ENCODE data around the gene CREB5. TPM values are rescaled to one million over a fixed set of nuclear protein-coding genes. Genes with fewer than 3 reads are reported as not detected.

CREB5 gene
- total and polyA plus RNA-seq, 11 donors, result 7.6 to 38.7 (median 15.2) TPM

- Histone ChIP-seq H3K36me3 (no peaks in the 10 kb centered on the region), H3K27me3 (no peaks in the 10 kb centered on the region), H3K4me3 (no peak overlapping the region), H3K4me1 (peaks cover 0 to 49% (median 25%) of the 10 kb centered on the region in 12 donors), H3K9me3 (no peaks in the 10 kb centered on the region), H3K27ac (no peak overlapping the region)
- TF ChIP-seq POLR2A (IDR thresholded peaks at IDR 0.05), result no peak
- TF ChIP-seq CTCF (IDR thresholded peaks at IDR 0.05), result no peak
- peak in 1 of 4 donors; percentile 33 for ATAC-seq
- DNase-seq, result no peak
- intact Hi-C loops (cut with DNase I), result no loop called here
- WGBS, 4 donors, result 35 to 56% (median 41%) methylated on average over 1 of the region's 1 CpG
Observed at GRCh38 chr7:28706584-28706983, 294.3 kb downstream of the CREB5 start.

GRCh38 chr7:28707291-28707690 is 295.0 kb downstream of the CREB5 start:
- no peak overlapping the region for H3K4me3 ChIP-seq
- 60 to 70% (median 63%) methylated on average over 6 of the region's 6 CpGs for WGBS, 4 donors
- H3K4me1 ChIP-seq, result peaks cover 0 to 42% (median 18%) of the 10 kb centered on the region in 12 donors
- H3K27me3 ChIP-seq, result no peaks in the 10 kb centered on the region
- no peak overlapping the region for H3K27ac ChIP-seq
- intact Hi-C loops (cut with DNase I), result no loop called here
- no peaks in the 10 kb centered on the region for H3K9me3 ChIP-seq
- H3K36me3 ChIP-seq, result no peaks in the 10 kb centered on the region
- TF ChIP-seq CTCF (IDR thresholded peaks at IDR 0.05) (no peak), POLR2A (IDR thresholded peaks at IDR 0.05) (no peak)
- ATAC-seq (no peak), DNase-seq (no peak)

- WGBS, 4 donors, result 63 to 80% (median 72%) methylated on average over 15 of the region's 15 CpGs
- Histone ChIP-seq H3K4me3 (no peak overlapping the region), H3K4me1 (peaks cover 0 to 32% (median 11%) of the 10 kb centered on the region in 12 donors), H3K9me3 (no peaks in the 10 kb centered on the region), H3K27ac (peak overlapping the region in 1 of 12 donors; percentile 59), H3K27me3 (no peaks in the 10 kb centered on the region), H3K36me3 (peaks cover 0 to 4% (median 0%) of the 10 kb centered on the region in 9 donors)
- ATAC-seq (peak in 3 of 4 donors; percentile 43 to 69 (median 59)), DNase-seq (no peak)
- TF ChIP-seq CTCF (IDR thresholded peaks at IDR 0.05) (no peak), POLR2A (IDR thresholded peaks at IDR 0.05) (no peak)
- intact Hi-C loops (cut with DNase I), result no loop called here
Observed at GRCh38 chr7:28708033-28708951, 296.0 kb downstream of the CREB5 start.

- H3K9me3 ChIP-seq, result no peaks in the 10 kb centered on the region
- TF ChIP-seq CTCF (IDR thresholded peaks at IDR 0.05) (no peak), POLR2A (IDR thresholded peaks at IDR 0.05) (no peak)
- no peak overlapping the region for H3K4me3 ChIP-seq
- WGBS, 4 donors, result 87 to 94% (median 93%) methylated on average over 6 of the region's 6 CpGs
- intact Hi-C loops (cut with DNase I), result no loop called here
- no peak overlapping the region for H3K27ac ChIP-seq
- no peaks in the 10 kb centered on the region for H3K27me3 ChIP-seq
- H3K36me3 ChIP-seq, result peaks cover 0 to 4% (median 0%) of the 10 kb centered on the region in 9 donors
- ATAC-seq (no peak), DNase-seq (no peak)
- H3K4me1 ChIP-seq, result peaks cover 0 to 27% (median 10%) of the 10 kb centered on the region in 12 donors
Observed at GRCh38 chr7:28709748-28710147, 297.4 kb downstream of the CREB5 start.
